Sigmoid colon (tissue), 7 donors: ENCODE results near the gene EIF3A. TPM values are rescaled to one million over a fixed set of nuclear protein-coding genes. Genes with fewer than 3 reads are reported as not detected.
A peak's percentile ranks its signal among the peaks of the same experiment; 100 is the strongest.
"Not testable (repeated sequence)": the region's sequence is repeated elsewhere in the genome, so short reads cannot be mapped to it uniquely, and the experiment has no call there.

Experiments used
- DNase-seq: peaks from one replicate; pipeline ENCODE4 v3.0.0-alpha.2; 2019
- H3K27ac ChIP-seq, 4 donors: fragments of 200-600 bp; sonication (generic); one replicate each; pipeline ENCODE4 v1.5.1; 2016 to 2019; ENCODE audit warnings: mild to moderate bottlenecking in 1 of 4
- H3K27me3 ChIP-seq, 3 donors: fragments of 200-600 bp; sonication (generic); one replicate each; pipeline ENCODE4 v1.5.1; 2019; ENCODE audit warnings: mild to moderate bottlenecking in 1 of 3
- H3K36me3 ChIP-seq, 4 donors: fragments of 200-600 bp; sonication (generic); one replicate each; pipeline ENCODE4 v1.5.1; 2016 to 2019
- H3K4me1 ChIP-seq, 4 donors: fragments of 200-600 bp; sonication (generic); one replicate each; pipeline ENCODE4 v1.5.1; 2017 to 2019
- H3K4me3 ChIP-seq, 4 donors: fragments of 200-600 bp; sonication (generic); one replicate each; pipeline ENCODE4 v1.5.1; 2017 to 2019; ENCODE audit warnings: mild to moderate bottlenecking in 2 of 4, moderate library complexity in 1 of 4
- H3K9me3 ChIP-seq, 4 donors: fragments of 200-600 bp in 3 of 4; sonication (generic) in 3 of 4; one replicate each; pipeline versions ENCODE4 v1.5.1 to v1.6.1; 2013 to 2019
- CTCF ChIP-seq, 4 experiments: fragments of 450-650 bp in 3 of 4; fragments of 200-600 bp in 1 of 4; IDR thresholded peaks; one replicate each; pipeline ENCODE4 v1.5.1; 2016 to 2019; ENCODE audit warnings: antibody characterized with exemption in 4 of 4, mild to moderate bottlenecking in 3 of 4, moderate library complexity in 2 of 4
- EP300 ChIP-seq, 4 donors: sonication (generic); formaldehyde crosslinking; IDR thresholded peaks; one replicate each; pipeline ENCODE4 v1.6.1; 2017; ENCODE audit warnings: antibody characterized with exemption in 4 of 4
- POLR2A ChIP-seq, 2 donors: fragments of 450-650 bp; IDR thresholded peaks; one replicate each; pipeline ENCODE4 v1.6.1; 2016; ENCODE audit warnings: antibody characterized with exemption in 2 of 2, mild to moderate bottlenecking in 2 of 2, moderate library complexity in 2 of 2
- POLR2AphosphoS5 ChIP-seq, 4 donors: sonication (generic); formaldehyde crosslinking; IDR thresholded peaks; one replicate each; pipeline ENCODE4 v1.6.1; 2017; ENCODE audit warnings: antibody characterized with exemption in 4 of 4
- whole genome bisulfite sequencing, 2 donors: extraction: QIAGEN DNeasy Blood & Tissue Kit; methylation state at CpG; one replicate each; pipeline ENCODE4 v1.1.7; 2013; 5-methylcytosine and 5-hydroxymethylcytosine counted together
- intact Hi-C: fragments of 100-400 bp; cut with DNase I; formaldehyde crosslinking; loops from one replicate; pipeline ENCODE4 v1.15.1; 2023
- polyA plus RNA-seq, 3 donors: library from polyadenylated mRNA; stranded (reverse); fragments of 200-250 nt; gene quantifications; one replicate each; pipeline ENCODE4 v1.2.3, GENCODE V29; 2013
- total RNA-seq, 4 donors: library from RNA; depleted of rRNA; stranded (reverse); fragments of >200 nt; gene quantifications; one replicate each; pipeline ENCODE4 v1.1.0, GENCODE V29; 2016
- donor health status: healthy with polysubstance abuse.
- donor health status: Bipolar disorder and iron deficiency.
- donor health status: healthy.

Gene EIF3A
- total and polyA plus RNA-seq, 7 donors = 27.5 to 135 (median 98.4) TPM

GRCh38 chr10:119116326-119116951 lies 35.8 kb upstream of the EIF3A start:
- peaks cover 0 to 34% (median 25%) of the 10 kb centered on the region in 4 donors for H3K4me1 ChIP-seq
- peaks cover 19 to 61% (median 35%) of the 10 kb centered on the region in 4 donors for H3K36me3 ChIP-seq
- 97% methylated on average over 6 of the region's 6 CpGs for WGBS, 2 donors
- no peaks in the 10 kb centered on the region for H3K9me3 ChIP-seq
- H3K4me3 ChIP-seq = no peak overlapping the region
- H3K27ac ChIP-seq = peak overlapping the region in 2 of 4 donors; percentile 25 to 62
- TF ChIP-seq POLR2AphosphoS5 (IDR thresholded peaks at IDR 0.05) (no peak), EP300 (IDR thresholded peaks at IDR 0.05) (no peak), POLR2A (IDR thresholded peaks at IDR 0.05) (no peak), CTCF (IDR thresholded peaks at IDR 0.05) (no peak)
- intact Hi-C loops = no loop called here
- DNase-seq = peak; percentile 11
- no peaks in the 10 kb centered on the region for H3K27me3 ChIP-seq

- peak; percentile 41 for DNase-seq
- Histone ChIP-seq H3K27ac (peak overlapping the region in 2 of 4 donors; percentile 25 to 62), H3K36me3 (peaks cover 19 to 59% (median 35%) of the 10 kb centered on the region in 4 donors), H3K9me3 (no peaks in the 10 kb centered on the region), H3K4me3 (no peak overlapping the region), H3K4me1 (peaks cover 0 to 33% (median 25%) of the 10 kb centered on the region in 4 donors), H3K27me3 (no peaks in the 10 kb centered on the region)
- intact Hi-C loops = no loop called here
- TF ChIP-seq EP300 (IDR thresholded peaks at IDR 0.05) = no peak
- TF ChIP-seq CTCF (IDR thresholded peaks at IDR 0.05) = no peak
- TF ChIP-seq POLR2AphosphoS5 (IDR thresholded peaks at IDR 0.05) = no peak
- TF ChIP-seq POLR2A (IDR thresholded peaks at IDR 0.05) = no peak
- WGBS, 2 donors = 85% methylated on average over 9 of the region's 9 CpGs
Observed at GRCh38 chr10:119115926-119116325, 35.3 kb upstream of the EIF3A start.

GRCh38 chr10:119113751-119114732 lies 33.4 kb upstream of the EIF3A start:
- Histone ChIP-seq H3K27me3 (no peaks in the 10 kb centered on the region), H3K9me3 (no peaks in the 10 kb centered on the region), H3K4me3 (no peak overlapping the region), H3K27ac (peak overlapping the region in 3 of 4 donors; percentile 74 to 88 (median 81)), H3K36me3 (peaks cover 23 to 59% (median 35%) of the 10 kb centered on the region in 4 donors), H3K4me1 (peaks cover 0 to 21% (median 20%) of the 10 kb centered on the region in 4 donors)
- TF ChIP-seq EP300 (IDR thresholded peaks at IDR 0.05) (peak in 2 of 4 donors; percentile 16 to 78), POLR2AphosphoS5 (IDR thresholded peaks at IDR 0.05) (peak; percentile 73 to 90 (median 82)), CTCF (IDR thresholded peaks at IDR 0.05) (no peak), POLR2A (IDR thresholded peaks at IDR 0.05) (no peak)
- DNase-seq = peak; percentile 81
- intact Hi-C loops = no loop called here
- 70 to 84% methylated on average over 11 of the region's 11 CpGs for WGBS, 2 donors

GRCh38 chr10:119112056-119112455 lies 31.4 kb upstream of the EIF3A start:
- Histone ChIP-seq H3K27ac (peak overlapping the region in 1 of 4 donors; percentile 18), H3K4me3 (no peak overlapping the region), H3K36me3 (peaks cover 11 to 55% (median 31%) of the 10 kb centered on the region in 4 donors), H3K9me3 (no peaks in the 10 kb centered on the region), H3K4me1 (peaks cover 0 to 21% (median 20%) of the 10 kb centered on the region in 4 donors), H3K27me3 (no peaks in the 10 kb centered on the region)
- WGBS, 2 donors = 93 to 94% methylated on average over 4 of the region's 4 CpGs
- intact Hi-C loops = no loop called here
- TF ChIP-seq POLR2A (IDR thresholded peaks at IDR 0.05) (no peak), EP300 (IDR thresholded peaks at IDR 0.05) (no peak)
- DNase-seq = no peak

GRCh38 chr10:119107771-119108170 lies 27.2 kb upstream of the EIF3A start:
- H3K36me3 ChIP-seq = peaks cover 11 to 51% (median 30%) of the 10 kb centered on the region in 4 donors

GRCh38 chr10:119107106-119107505 lies 26.5 kb upstream of the EIF3A start:
- H3K27me3 ChIP-seq, H3K4me3 ChIP-seq, DNase-seq, H3K9me3 ChIP-seq, H3K27ac ChIP-seq: not testable (repeated sequence)
- peaks cover 0 to 18% (median 14%) of the 10 kb centered on the region in 4 donors for H3K4me1 ChIP-seq
- intact Hi-C loops = loop anchor here (5.0 kb wide), 1 partner anchor 55 kb away; no protein-coding TSS in a partner anchor
- WGBS, 2 donors = 91 to 97% methylated on average over 6 of the region's 6 CpGs
- H3K36me3 ChIP-seq = peaks cover 11 to 44% (median 27%) of the 10 kb centered on the region in 4 donors

More at GRCh38 chr10:119107771-119108170, 27.2 kb upstream of the EIF3A start:
- WGBS, 2 donors = 81 to 86% methylated on average over 2 of the region's 2 CpGs
- H3K4me3 ChIP-seq, H3K9me3 ChIP-seq, H3K27me3 ChIP-seq, DNase-seq, H3K27ac ChIP-seq: not testable (repeated sequence)
- intact Hi-C loops = loop anchor here (5.0 kb wide), 1 partner anchor 55 kb away; no protein-coding TSS in a partner anchor
- H3K4me1 ChIP-seq = peaks cover 0 to 18% (median 14%) of the 10 kb centered on the region in 4 donors

GRCh38 chr10:119105899-119106298 lies 25.3 kb upstream of the EIF3A start:
- not testable (repeated sequence) for H3K27ac ChIP-seq, H3K9me3 ChIP-seq, H3K27me3 ChIP-seq, H3K4me3 ChIP-seq, DNase-seq
- peaks cover 0 to 18% (median 14%) of the 10 kb centered on the region in 4 donors for H3K4me1 ChIP-seq
- intact Hi-C loops = loop anchor here (5.0 kb wide), 1 partner anchor 56 kb away; no protein-coding TSS in a partner anchor
- H3K36me3 ChIP-seq = peaks cover 7 to 35% (median 20%) of the 10 kb centered on the region in 4 donors
- WGBS, 2 donors = 97 to 98% methylated on average over 7 of the region's 7 CpGs
